Vagina (tissue), 2 donors: ENCODE results near the gene DAO.

Experiments
- CTCF ChIP-seq, 3 experiments: fragments of 450-650 bp in 2 of 3; fragments of 200-600 bp in 1 of 3; sonication (generic) in 1 of 3; IDR thresholded peaks; one replicate each; pipeline ENCODE4 v1.5.1; 2017 to 2019; ENCODE audit warnings: antibody characterized with exemption in 3 of 3, mild to moderate bottlenecking in 2 of 3, moderate library complexity in 2 of 3
- POLR2A ChIP-seq, 2 donors: fragments of 450-650 bp; IDR thresholded peaks; one replicate each; pipeline ENCODE4 v1.6.1; 2017; ENCODE audit warnings: antibody characterized with exemption in 2 of 2, mild to moderate bottlenecking in 2 of 2, moderate library complexity in 2 of 2
- POLR2AphosphoS5 ChIP-seq, 2 donors: sonication (generic); formaldehyde crosslinking; IDR thresholded peaks; one replicate each; pipeline ENCODE4 v1.9.0; 2017; ENCODE audit warnings: antibody characterized with exemption in 2 of 2, mild to moderate bottlenecking in 2 of 2, low read depth in 1 of 2; ENCODE audit not compliant: insufficient read depth in 1 of 2

GRCh38 chr12:108939594-108939993 is 59.7 kb downstream of the DAO start:
- TF ChIP-seq POLR2AphosphoS5 (IDR thresholded peaks at IDR 0.05; ENCODE audit: insufficient read depth in 1 of 2, low read depth in 1 of 2) (no peak), CTCF (IDR thresholded peaks at IDR 0.05) (no peak), POLR2A (IDR thresholded peaks at IDR 0.05) (no peak)
